ENCODE results near the gene SH3RF3.

DNA sequence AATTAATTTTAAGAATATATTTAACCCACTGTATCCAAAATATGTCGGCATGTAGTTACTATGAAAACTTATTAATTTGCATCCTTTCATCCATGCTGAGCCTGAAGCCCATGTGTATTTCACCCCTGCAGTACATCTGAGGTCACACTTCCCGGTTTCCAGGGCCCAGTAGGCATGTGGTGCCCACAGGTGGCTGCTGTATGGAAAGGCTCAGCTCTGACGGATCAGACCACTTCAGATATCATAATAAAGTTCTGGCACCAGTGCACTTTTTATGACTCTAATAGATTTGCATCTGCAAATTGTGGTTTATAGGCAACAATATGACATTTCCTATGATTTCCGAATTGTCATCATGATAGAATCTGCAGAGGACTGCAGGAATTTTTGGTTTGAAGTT is 22.5 kb downstream of the SH3RF3 start:
- no peak for TF ChIP-seq POLR2AphosphoS5 (IDR thresholded peaks at IDR 0.05)
- TF ChIP-seq, protein P1, sequence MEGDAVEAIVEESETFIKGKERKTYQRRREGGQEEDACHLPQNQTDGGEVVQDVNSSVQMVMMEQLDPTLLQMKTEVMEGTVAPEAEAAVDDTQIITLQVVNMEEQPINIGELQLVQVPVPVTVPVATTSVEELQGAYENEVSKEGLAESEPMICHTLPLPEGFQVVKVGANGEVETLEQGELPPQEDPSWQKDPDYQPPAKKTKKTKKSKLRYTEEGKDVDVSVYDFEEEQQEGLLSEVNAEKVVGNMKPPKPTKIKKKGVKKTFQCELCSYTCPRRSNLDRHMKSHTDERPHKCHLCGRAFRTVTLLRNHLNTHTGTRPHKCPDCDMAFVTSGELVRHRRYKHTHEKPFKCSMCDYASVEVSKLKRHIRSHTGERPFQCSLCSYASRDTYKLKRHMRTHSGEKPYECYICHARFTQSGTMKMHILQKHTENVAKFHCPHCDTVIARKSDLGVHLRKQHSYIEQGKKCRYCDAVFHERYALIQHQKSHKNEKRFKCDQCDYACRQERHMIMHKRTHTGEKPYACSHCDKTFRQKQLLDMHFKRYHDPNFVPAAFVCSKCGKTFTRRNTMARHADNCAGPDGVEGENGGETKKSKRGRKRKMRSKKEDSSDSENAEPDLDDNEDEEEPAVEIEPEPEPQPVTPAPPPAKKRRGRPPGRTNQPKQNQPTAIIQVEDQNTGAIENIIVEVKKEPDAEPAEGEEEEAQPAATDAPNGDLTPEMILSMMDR (IDR thresholded peaks at IDR 0.05): no peak
- TF ChIP-seq POLR2A (IDR thresholded peaks at IDR 0.05): no peak
- TF ChIP-seq EP300 (IDR thresholded peaks at IDR 0.05): no peak
